GM12892 (cell line): ENCODE measurements around the gene CRIM1.

Source experiments
- POLR2A ChIP-seq: IDR thresholded peaks from 2 replicates; pipeline ENCODE4 v1.6.1; 2011; ENCODE audit warnings: low read depth, low read length, control low read depth
- POLR2AphosphoS5 ChIP-seq: IDR thresholded peaks from 2 replicates; pipeline ENCODE4 v1.6.1; 2011; ENCODE audit warnings: low read depth, low read length, control low read depth
- TAF1 ChIP-seq: IDR thresholded peaks from 2 replicates; pipeline ENCODE4 v1.6.1; 2011; ENCODE audit warnings: low read depth, mild to moderate bottlenecking, control low read depth, low read length, borderline replicate concordance

DNA sequence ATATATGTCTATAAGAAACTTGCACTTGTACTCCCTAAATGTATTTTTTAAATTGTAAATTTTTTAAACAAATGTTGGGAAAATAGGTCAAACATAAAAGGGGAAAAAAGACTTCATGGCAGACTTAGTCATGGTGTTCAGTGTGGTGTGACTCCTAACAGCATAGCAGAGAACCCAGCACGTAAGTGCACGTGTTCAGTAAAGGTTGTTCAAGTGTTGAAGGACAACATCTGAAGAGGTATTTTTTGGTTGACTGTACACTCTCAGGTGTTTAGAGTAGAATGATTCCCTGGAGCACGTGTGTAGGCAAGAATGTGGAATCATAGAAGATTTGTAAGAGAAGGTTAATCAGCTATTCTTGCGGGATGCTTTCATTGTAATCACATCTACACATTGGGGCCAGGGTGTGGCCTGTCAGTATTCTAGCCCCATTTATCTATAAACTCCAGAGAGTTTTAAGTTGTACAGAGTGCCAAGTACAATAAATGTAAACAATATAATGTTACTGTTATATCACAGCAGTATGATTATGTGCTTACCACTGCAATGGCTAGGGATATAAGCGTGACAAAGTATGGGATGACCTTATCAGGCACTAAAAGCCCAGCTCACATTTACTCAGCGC is 106.8 kb downstream of the CRIM1 start:
- no peak for TF ChIP-seq TAF1
- no peak for TF ChIP-seq POLR2A
- no peak for TF ChIP-seq POLR2AphosphoS5
